ENCODE data around the gene GAK.

DNA sequence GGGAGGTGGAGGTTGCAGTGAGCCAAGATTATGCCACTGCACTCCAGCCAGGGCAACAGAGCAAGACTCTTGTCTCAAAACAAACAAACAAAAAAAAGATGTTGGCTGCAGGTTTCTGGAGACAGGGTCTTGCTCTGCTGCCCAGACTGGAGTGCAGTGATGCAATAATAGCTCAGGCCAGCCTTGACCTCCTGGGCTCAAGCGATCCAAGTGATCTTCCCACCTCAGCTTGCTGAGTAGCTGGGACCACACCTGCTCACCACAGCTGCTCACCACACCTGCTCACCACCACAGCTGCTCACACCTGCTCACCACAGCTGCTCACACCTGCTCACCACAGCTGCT lies 76.3 kb downstream of the GAK start:
- no peak for TF ChIP-seq EP300 (IDR thresholded peaks at IDR 0.05)
- TF ChIP-seq, protein P1, sequence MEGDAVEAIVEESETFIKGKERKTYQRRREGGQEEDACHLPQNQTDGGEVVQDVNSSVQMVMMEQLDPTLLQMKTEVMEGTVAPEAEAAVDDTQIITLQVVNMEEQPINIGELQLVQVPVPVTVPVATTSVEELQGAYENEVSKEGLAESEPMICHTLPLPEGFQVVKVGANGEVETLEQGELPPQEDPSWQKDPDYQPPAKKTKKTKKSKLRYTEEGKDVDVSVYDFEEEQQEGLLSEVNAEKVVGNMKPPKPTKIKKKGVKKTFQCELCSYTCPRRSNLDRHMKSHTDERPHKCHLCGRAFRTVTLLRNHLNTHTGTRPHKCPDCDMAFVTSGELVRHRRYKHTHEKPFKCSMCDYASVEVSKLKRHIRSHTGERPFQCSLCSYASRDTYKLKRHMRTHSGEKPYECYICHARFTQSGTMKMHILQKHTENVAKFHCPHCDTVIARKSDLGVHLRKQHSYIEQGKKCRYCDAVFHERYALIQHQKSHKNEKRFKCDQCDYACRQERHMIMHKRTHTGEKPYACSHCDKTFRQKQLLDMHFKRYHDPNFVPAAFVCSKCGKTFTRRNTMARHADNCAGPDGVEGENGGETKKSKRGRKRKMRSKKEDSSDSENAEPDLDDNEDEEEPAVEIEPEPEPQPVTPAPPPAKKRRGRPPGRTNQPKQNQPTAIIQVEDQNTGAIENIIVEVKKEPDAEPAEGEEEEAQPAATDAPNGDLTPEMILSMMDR (IDR thresholded peaks at IDR 0.05) = no peak
- no peak for TF ChIP-seq POLR2AphosphoS5 (IDR thresholded peaks at IDR 0.05)
- no peak for TF ChIP-seq POLR2A (IDR thresholded peaks at IDR 0.05)

Measured in gastroesophageal sphincter (tissue), 3 donors.